Cardiac septum (tissue), 1 donor: ENCODE data around the gene RPH3AL. TPM values are rescaled to one million over a fixed set of nuclear protein-coding genes. Genes with fewer than 3 reads are reported as not detected.
A peak's percentile ranks its signal among the peaks of the same experiment; 100 is the strongest.
"Not testable (repeated sequence)": the region's sequence is repeated elsewhere in the genome, so short reads cannot be mapped to it uniquely, and the experiment has no call there.

ENCODE experiments used
- DNase-seq: peaks from one replicate; pipeline ENCODE4 v3.0.0-alpha.2; 2020; ENCODE audit warnings: low spot score
- intact Hi-C: fragments of 100-400 bp; cut with DNase I; formaldehyde crosslinking; loops from one replicate; pipeline ENCODE4 v1.14.0; 2022
- total RNA-seq: library from RNA; stranded (reverse); fragmentation: NEBNext Ultra II Directional; extraction: Animal tissue kit (Norgen Biotek cat#: 25700); gene quantifications from one replicate; pipeline ENCODE4 v1.2.1, GENCODE V29; 2021
- donor health status: DM: no; HTN: no; CAD: no.

Gene RPH3AL
- total RNA-seq, 1 donor from 2014 or later = 5.5 TPM

GRCh38 chr17:274902-275301 lies 77.7 kb downstream of the RPH3AL start:
- intact Hi-C loops = no loop called here
- DNase-seq = no peak

GRCh38 chr17:273981-274832 lies 78.4 kb downstream of the RPH3AL start:
- intact Hi-C loops = no loop called here
- DNase-seq = peak; percentile 71

GRCh38 chr17:272856-273255 lies 79.8 kb downstream of the RPH3AL start:
- peak; percentile 41 for DNase-seq

GRCh38 chr17:271928-272623 lies 80.5 kb downstream of the RPH3AL start:
- intact Hi-C loops, DNase-seq: not testable (repeated sequence)

More at GRCh38 chr17:272856-273255, 79.8 kb downstream of the RPH3AL start:
- intact Hi-C loops = not testable (repeated sequence)

- peak; percentile 60 for DNase-seq
- intact Hi-C loops = loop anchor here (5.0 kb wide), 2 partner anchors 62 to 117 kb away; no protein-coding TSS in a partner anchor
These were observed 82.7 kb downstream of the RPH3AL start for GRCh38 chr17:269616-270514.

GRCh38 chr17:266701-267667 lies 85.6 kb downstream of the RPH3AL start:
- DNase-seq = no peak
- intact Hi-C loops = loop anchor here (5.0 kb wide), 2 partner anchors 65 to 120 kb away; no protein-coding TSS in a partner anchor

- intact Hi-C loops = loop anchor here (5.0 kb wide), 2 partner anchors 66 to 121 kb away; no protein-coding TSS in a partner anchor
- DNase-seq = no peak
These were observed 86.4 kb downstream of the RPH3AL start for GRCh38 chr17:266219-266618.

- DNase-seq = no peak
- intact Hi-C loops = loop anchor here (5.0 kb wide), 2 partner anchors 67 to 122 kb away; no protein-coding TSS in a partner anchor
These were observed 86.9 kb downstream of the RPH3AL start for GRCh38 chr17:265718-266117.

- intact Hi-C loops = no loop called here
- DNase-seq = no peak
These were observed 88.8 kb downstream of the RPH3AL start for GRCh38 chr17:263773-264172.

GRCh38 chr17:263271-263670 lies 89.3 kb downstream of the RPH3AL start:
- intact Hi-C loops = no loop called here
- DNase-seq = peak; percentile 36

GRCh38 chr17:261635-262034 lies 91.0 kb downstream of the RPH3AL start:
- intact Hi-C loops = no loop called here
- DNase-seq = no peak

GRCh38 chr17:260944-261343 lies 91.7 kb downstream of the RPH3AL start:
- DNase-seq = peak; percentile 31
- intact Hi-C loops = no loop called here

GRCh38 chr17:260031-260791 lies 92.4 kb downstream of the RPH3AL start:
- intact Hi-C loops = no loop called here
- peak; percentile 33 for DNase-seq

- DNase-seq = peak; percentile 36
- intact Hi-C loops = no loop called here
These were observed 93.1 kb downstream of the RPH3AL start for GRCh38 chr17:259341-259976.

GRCh38 chr17:258906-259305 lies 93.7 kb downstream of the RPH3AL start:
- intact Hi-C loops = no loop called here
- no peak for DNase-seq

- no peak for DNase-seq
- intact Hi-C loops = no loop called here
These were observed 94.4 kb downstream of the RPH3AL start for GRCh38 chr17:258045-258734.
